ENCODE measurements around the gene NOL9. TPM values are rescaled to one million over a fixed set of nuclear protein-coding genes. Genes with fewer than 3 reads are reported as not detected.

NOL9 gene
- total RNA-seq, 1 donor from 2014 or later: 48.0 TPM

DNA sequence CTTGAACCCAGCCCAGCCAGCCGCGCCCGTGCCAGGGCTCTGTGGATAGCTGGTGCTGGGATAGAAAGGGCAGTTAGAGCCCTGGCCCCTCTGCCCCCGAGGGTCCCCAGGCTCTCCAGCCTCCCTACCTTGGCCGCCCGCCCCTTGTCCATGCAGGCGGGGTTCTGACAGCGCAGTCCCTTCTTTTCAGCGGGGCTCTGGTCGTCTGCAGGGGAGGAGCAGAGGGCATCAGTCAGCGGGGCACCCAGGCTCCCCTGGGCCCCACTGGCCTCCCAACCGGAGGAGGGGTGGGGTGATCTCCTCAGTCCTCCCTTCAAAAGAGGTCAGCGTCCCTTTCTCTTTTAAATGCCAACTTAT, 58.0 kb downstream of the NOL9 start:
- Histone ChIP-seq H3K4me1 (peaks cover 25% of the 10 kb centered on the region), H3K9me3 (ENCODE audit: low read depth) (no peaks in the 10 kb centered on the region), H3K27ac (no peak overlapping the region), H3K79me2 (ENCODE audit: low read depth) (no peaks in the 10 kb centered on the region), H2AFZ (replicated peaks) (peak overlapping the region; percentile 50), H3K4me3 (peak overlapping the region; percentile 89), H3K27me3 (peaks cover 44% of the 10 kb centered on the region), H3F3A (ENCODE audit: low read depth) (peaks cover 24% of the 10 kb centered on the region), H3K9ac (no peak overlapping the region), H4K20me1 (ENCODE audit: low read depth) (peaks cover 17% of the 10 kb centered on the region), H3K4me2 (peak overlapping the region; percentile 100), H3K36me3 (no peaks in the 10 kb centered on the region)
- peaks cover 8% of the 10 kb centered on the region for H3K27me3 Mint-ChIP-seq (ENCODE audit: insufficient read depth, low read depth)
- no peak overlapping the region for H3K27ac Mint-ChIP-seq
- peak; percentile 44 for DNase-seq (ENCODE audit: low spot score)
- H3K9me3 Mint-ChIP-seq: no peaks in the 10 kb centered on the region
- peak overlapping the region; percentile 86 for H3K4me3 Mint-ChIP-seq
- TF ChIP-seq, protein P1, sequence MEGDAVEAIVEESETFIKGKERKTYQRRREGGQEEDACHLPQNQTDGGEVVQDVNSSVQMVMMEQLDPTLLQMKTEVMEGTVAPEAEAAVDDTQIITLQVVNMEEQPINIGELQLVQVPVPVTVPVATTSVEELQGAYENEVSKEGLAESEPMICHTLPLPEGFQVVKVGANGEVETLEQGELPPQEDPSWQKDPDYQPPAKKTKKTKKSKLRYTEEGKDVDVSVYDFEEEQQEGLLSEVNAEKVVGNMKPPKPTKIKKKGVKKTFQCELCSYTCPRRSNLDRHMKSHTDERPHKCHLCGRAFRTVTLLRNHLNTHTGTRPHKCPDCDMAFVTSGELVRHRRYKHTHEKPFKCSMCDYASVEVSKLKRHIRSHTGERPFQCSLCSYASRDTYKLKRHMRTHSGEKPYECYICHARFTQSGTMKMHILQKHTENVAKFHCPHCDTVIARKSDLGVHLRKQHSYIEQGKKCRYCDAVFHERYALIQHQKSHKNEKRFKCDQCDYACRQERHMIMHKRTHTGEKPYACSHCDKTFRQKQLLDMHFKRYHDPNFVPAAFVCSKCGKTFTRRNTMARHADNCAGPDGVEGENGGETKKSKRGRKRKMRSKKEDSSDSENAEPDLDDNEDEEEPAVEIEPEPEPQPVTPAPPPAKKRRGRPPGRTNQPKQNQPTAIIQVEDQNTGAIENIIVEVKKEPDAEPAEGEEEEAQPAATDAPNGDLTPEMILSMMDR (IDR thresholded peaks at IDR 0.05): no peak
- TF ChIP-seq EZH2 (IDR thresholded peaks at IDR 0.05) (peak; percentile 23), EZH2phosphoT487 (IDR thresholded peaks at IDR 0.05) (no peak)
- H3K36me3 Mint-ChIP-seq: no peaks in the 10 kb centered on the region
- H3K4me1 Mint-ChIP-seq: peaks cover 35% of the 10 kb centered on the region

GRCh38 chr1:6495540-6496364, 58.6 kb downstream of the NOL9 start:
- no peaks in the 10 kb centered on the region for H3K9me3 ChIP-seq (ENCODE audit: low read depth)
- H3K4me3 ChIP-seq: peak overlapping the region; percentile 89
- Mint-ChIP-seq H3K36me3 (no peaks in the 10 kb centered on the region), H3K9me3 (no peaks in the 10 kb centered on the region), H3K4me1 (peaks cover 34% of the 10 kb centered on the region), H3K4me3 (peak overlapping the region; percentile 86), H3K27ac (no peak overlapping the region), H3K27me3 (ENCODE audit: insufficient read depth, low read depth) (peaks cover 7% of the 10 kb centered on the region)
- no peak overlapping the region for H2AFZ ChIP-seq (replicated peaks)
- H3K36me3 ChIP-seq: no peaks in the 10 kb centered on the region
- no peak overlapping the region for H3K9ac ChIP-seq
- peaks cover 25% of the 10 kb centered on the region for H3K4me1 ChIP-seq
- TF ChIP-seq, protein P1 (IDR thresholded peaks at IDR 0.05): no peak
- H3K27ac ChIP-seq: no peak overlapping the region
- peak overlapping the region; percentile 100 for H3K4me2 ChIP-seq
- peaks cover 30% of the 10 kb centered on the region for H3F3A ChIP-seq (ENCODE audit: low read depth)
- peaks cover 18% of the 10 kb centered on the region for H4K20me1 ChIP-seq (ENCODE audit: low read depth)
- H3K27me3 ChIP-seq: peaks cover 50% of the 10 kb centered on the region
- no peaks in the 10 kb centered on the region for H3K79me2 ChIP-seq (ENCODE audit: low read depth)
- DNase-seq (ENCODE audit: low spot score): no peak

GRCh38 chr1:6495041-6495441, 59.3 kb downstream of the NOL9 start:
- Mint-ChIP-seq H3K4me1 (peaks cover 34% of the 10 kb centered on the region), H3K27ac (no peak overlapping the region), H3K9me3 (no peaks in the 10 kb centered on the region), H3K27me3 (ENCODE audit: insufficient read depth, low read depth) (peaks cover 7% of the 10 kb centered on the region), H3K4me3 (no peak overlapping the region), H3K36me3 (no peaks in the 10 kb centered on the region)
- Histone ChIP-seq H3K9me3 (ENCODE audit: low read depth) (no peaks in the 10 kb centered on the region), H3K4me1 (peaks cover 25% of the 10 kb centered on the region), H4K20me1 (ENCODE audit: low read depth) (peaks cover 18% of the 10 kb centered on the region), H3K27ac (no peak overlapping the region), H3K4me2 (no peak overlapping the region), H2AFZ (replicated peaks) (no peak overlapping the region), H3K79me2 (ENCODE audit: low read depth) (no peaks in the 10 kb centered on the region), H3K27me3 (peaks cover 52% of the 10 kb centered on the region), H3F3A (ENCODE audit: low read depth) (peaks cover 32% of the 10 kb centered on the region), H3K36me3 (no peaks in the 10 kb centered on the region), H3K9ac (no peak overlapping the region), H3K4me3 (no peak overlapping the region)
- TF ChIP-seq EZH2phosphoT487 (IDR thresholded peaks at IDR 0.05) (no peak), EZH2 (IDR thresholded peaks at IDR 0.05) (no peak)
- TF ChIP-seq, protein P1 (IDR thresholded peaks at IDR 0.05): no peak
- no peak for DNase-seq (ENCODE audit: low spot score)

Data from neural progenitor cell (in vitro differentiated cells).